PFSK-1 (cell line): ENCODE measurements around the gene MVK.

Experiments
- FOXP2 ChIP-seq: optimal IDR thresholded peaks from 2 replicates; pipeline ENCODE3; 2011; ENCODE audit warnings: borderline replicate concordance, control low read depth, inconsistent platforms; ENCODE audit not compliant: insufficient read depth; ENCODE audit errors: extremely low read length, extremely low read depth
- POLR2AphosphoS5 ChIP-seq: IDR thresholded peaks from 2 replicates; pipeline ENCODE4 v1.6.1; 2012; ENCODE audit warnings: low read depth, mild to moderate bottlenecking, control low read depth, low read length, moderate library complexity
- SIN3A ChIP-seq: IDR thresholded peaks from 2 replicates; pipeline ENCODE4 v1.6.1; 2012; ENCODE audit warnings: mild to moderate bottlenecking, low read length, moderate library complexity, borderline replicate concordance; ENCODE audit not compliant: insufficient read depth
- TAF1 ChIP-seq: IDR thresholded peaks from 2 replicates; pipeline ENCODE4 v1.6.1; 2012; ENCODE audit warnings: low read length, control low read depth, borderline replicate concordance; ENCODE audit not compliant: insufficient read depth
- TF ChIP-seq, protein P1 (sequence below), 2 experiments: IDR thresholded peaks; 2 replicates each; pipeline versions ENCODE4 v1.6.1 to v1.8.0; 2011 to 2012; ENCODE audit warnings: low read depth in 2 of 2, low read length in 2 of 2, control low read depth in 1 of 2, inconsistent platforms in 1 of 2, mild to moderate bottlenecking in 1 of 2, moderate library complexity in 1 of 2; ENCODE audit not compliant: insufficient read depth in 1 of 2

The MVK gene

GRCh38 chr12:109604132-109604585 lies 30.6 kb downstream of the MVK start:
- no peak for TF ChIP-seq FOXP2
- no peak for TF ChIP-seq SIN3A
- no peak for TF ChIP-seq TAF1
- no peak for TF ChIP-seq POLR2AphosphoS5

GRCh38 chr12:109605016-109605415 lies 31.4 kb downstream of the MVK start:
- TF ChIP-seq POLR2AphosphoS5 (no peak), SIN3A (no peak), FOXP2 (no peak), TAF1 (no peak)
- TF ChIP-seq, protein P1, sequence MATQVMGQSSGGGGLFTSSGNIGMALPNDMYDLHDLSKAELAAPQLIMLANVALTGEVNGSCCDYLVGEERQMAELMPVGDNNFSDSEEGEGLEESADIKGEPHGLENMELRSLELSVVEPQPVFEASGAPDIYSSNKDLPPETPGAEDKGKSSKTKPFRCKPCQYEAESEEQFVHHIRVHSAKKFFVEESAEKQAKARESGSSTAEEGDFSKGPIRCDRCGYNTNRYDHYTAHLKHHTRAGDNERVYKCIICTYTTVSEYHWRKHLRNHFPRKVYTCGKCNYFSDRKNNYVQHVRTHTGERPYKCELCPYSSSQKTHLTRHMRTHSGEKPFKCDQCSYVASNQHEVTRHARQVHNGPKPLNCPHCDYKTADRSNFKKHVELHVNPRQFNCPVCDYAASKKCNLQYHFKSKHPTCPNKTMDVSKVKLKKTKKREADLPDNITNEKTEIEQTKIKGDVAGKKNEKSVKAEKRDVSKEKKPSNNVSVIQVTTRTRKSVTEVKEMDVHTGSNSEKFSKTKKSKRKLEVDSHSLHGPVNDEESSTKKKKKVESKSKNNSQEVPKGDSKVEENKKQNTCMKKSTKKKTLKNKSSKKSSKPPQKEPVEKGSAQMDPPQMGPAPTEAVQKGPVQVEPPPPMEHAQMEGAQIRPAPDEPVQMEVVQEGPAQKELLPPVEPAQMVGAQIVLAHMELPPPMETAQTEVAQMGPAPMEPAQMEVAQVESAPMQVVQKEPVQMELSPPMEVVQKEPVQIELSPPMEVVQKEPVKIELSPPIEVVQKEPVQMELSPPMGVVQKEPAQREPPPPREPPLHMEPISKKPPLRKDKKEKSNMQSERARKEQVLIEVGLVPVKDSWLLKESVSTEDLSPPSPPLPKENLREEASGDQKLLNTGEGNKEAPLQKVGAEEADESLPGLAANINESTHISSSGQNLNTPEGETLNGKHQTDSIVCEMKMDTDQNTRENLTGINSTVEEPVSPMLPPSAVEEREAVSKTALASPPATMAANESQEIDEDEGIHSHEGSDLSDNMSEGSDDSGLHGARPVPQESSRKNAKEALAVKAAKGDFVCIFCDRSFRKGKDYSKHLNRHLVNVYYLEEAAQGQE (IDR thresholded peaks at IDR 0.05; ENCODE audit: insufficient read depth in 1 of 2, low read depth in 2 of 2, low read length in 2 of 2): no peak

DNA sequence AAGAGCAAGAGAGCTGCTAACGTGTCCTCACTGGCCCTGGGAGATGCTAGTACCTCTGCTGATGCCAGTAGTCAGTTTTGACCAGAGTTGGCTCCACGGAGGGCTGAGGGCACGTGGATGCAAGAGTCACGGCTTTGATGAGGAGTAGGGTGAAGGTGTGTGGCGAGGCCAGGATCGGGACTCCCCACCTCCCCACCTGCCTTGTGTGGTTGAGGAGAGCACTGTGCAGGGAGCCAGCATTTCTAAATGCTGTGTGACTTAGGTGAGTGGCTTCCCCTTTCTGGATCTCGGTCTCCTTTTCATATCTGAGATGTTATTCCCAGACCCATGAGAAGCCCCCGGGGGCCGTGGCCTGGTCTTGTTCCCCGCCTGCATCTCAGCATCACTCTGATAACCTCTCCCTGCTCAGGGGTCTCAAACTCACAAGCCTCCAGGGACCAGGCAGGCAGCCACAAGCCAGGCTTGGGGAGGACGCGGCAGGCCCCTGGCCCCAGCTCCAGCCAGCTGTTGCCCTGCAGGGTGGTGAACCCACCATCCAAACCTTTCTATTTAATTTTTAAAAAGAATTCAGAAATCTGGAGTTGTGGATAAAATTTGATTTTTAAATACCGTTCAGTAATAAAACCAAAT lies 32.1 kb downstream of the MVK start:
- TF ChIP-seq SIN3A: no peak
- no peak for TF ChIP-seq POLR2AphosphoS5
- no peak for TF ChIP-seq FOXP2
- TF ChIP-seq, protein P1 (IDR thresholded peaks at IDR 0.05; ENCODE audit: insufficient read depth in 1 of 2, low read depth in 2 of 2, low read length in 2 of 2): no peak
- no peak for TF ChIP-seq TAF1

GRCh38 chr12:109606320-109607028 lies 32.9 kb downstream of the MVK start:
- no peak for TF ChIP-seq FOXP2
- TF ChIP-seq, protein P1 (IDR thresholded peaks at IDR 0.05; ENCODE audit: insufficient read depth in 1 of 2, low read depth in 2 of 2, low read length in 2 of 2): no peak
- no peak for TF ChIP-seq POLR2AphosphoS5
- no peak for TF ChIP-seq SIN3A

GRCh38 chr12:109607618-109608017 lies 34.0 kb downstream of the MVK start:
- TF ChIP-seq SIN3A (no peak), TAF1 (no peak), FOXP2 (no peak), POLR2AphosphoS5 (no peak)
- TF ChIP-seq, protein P1 (IDR thresholded peaks at IDR 0.05; ENCODE audit: insufficient read depth in 1 of 2, low read depth in 2 of 2, low read length in 2 of 2): no peak
